KOPT-K1 (cell line): ENCODE measurements around the gene HAUS7.

ENCODE experiments used
- H3K27ac ChIP-seq: fragments of 200-600 bp; sonication (generic); 2 replicates; pipeline ENCODE4 v1.5.1; 2016; ENCODE audit warnings: antibody characterized with exemption, mild to moderate bottlenecking, low read depth, low read length; ENCODE audit not compliant: poor library complexity, severe bottlenecking
- H3K36me3 ChIP-seq: fragments of 200-600 bp; sonication (generic); 2 replicates; pipeline ENCODE4 v1.5.1; 2017; ENCODE audit warnings: antibody characterized with exemption, mild to moderate bottlenecking, low read length, moderate library complexity; ENCODE audit not compliant: insufficient read depth
- H3K9me3 ChIP-seq: fragments of 200-600 bp; sonication (generic); 2 replicates; pipeline ENCODE4 v1.5.1; 2017; ENCODE audit warnings: antibody characterized with exemption, low read length, mild to moderate bottlenecking; ENCODE audit not compliant: insufficient read depth, poor library complexity, severe bottlenecking

The HAUS7 gene

GRCh38 chrX:153475271-153475670 lies 4.9 kb upstream of the HAUS7 start:
- Histone ChIP-seq H3K27ac (no peak overlapping the region), H3K36me3 (no peaks in the 10 kb centered on the region), H3K9me3 (no peaks in the 10 kb centered on the region)

- H3K36me3 ChIP-seq: no peaks in the 10 kb centered on the region
- H3K9me3 ChIP-seq: no peaks in the 10 kb centered on the region
- H3K27ac ChIP-seq: no peak overlapping the region
Observed at GRCh38 chrX:153474718-153475117, 4.3 kb upstream of the HAUS7 start.

GRCh38 chrX:153474266-153474665 lies 3.9 kb upstream of the HAUS7 start:
- H3K36me3 ChIP-seq: no peaks in the 10 kb centered on the region
- no peak overlapping the region for H3K27ac ChIP-seq

GRCh38 chrX:153473126-153473525 lies 2.8 kb upstream of the HAUS7 start:
- Histone ChIP-seq H3K27ac (no peak overlapping the region), H3K36me3 (peaks cover 7% of the 10 kb centered on the region; the same call in 1 of the 2 replicates), H3K9me3 (no peaks in the 10 kb centered on the region)

More at GRCh38 chrX:153474266-153474665, 3.9 kb upstream of the HAUS7 start:
- no peaks in the 10 kb centered on the region for H3K9me3 ChIP-seq

- Histone ChIP-seq H3K27ac (no peak overlapping the region), H3K36me3 (peaks cover 15% of the 10 kb centered on the region; the same call in 1 of the 2 replicates), H3K9me3 (no peaks in the 10 kb centered on the region)
Observed at GRCh38 chrX:153471663-153472280, 1.4 kb upstream of the HAUS7 start.

GRCh38 chrX:153469811-153470410 lies 465 bp downstream of the HAUS7 start:
- H3K36me3 ChIP-seq: peaks cover 19% of the 10 kb centered on the region; the same call in 1 of the 2 replicates
- H3K9me3 ChIP-seq: no peaks in the 10 kb centered on the region
- H3K27ac ChIP-seq: peak overlapping the region; percentile 65

GRCh38 chrX:153468008-153468580 lies 2.3 kb downstream of the HAUS7 start:
- no peak overlapping the region for H3K27ac ChIP-seq
- H3K36me3 ChIP-seq: peaks cover 35% of the 10 kb centered on the region; the same call in 1 of the 2 replicates

GRCh38 chrX:153465691-153466380 lies 4.5 kb downstream of the HAUS7 start:
- Histone ChIP-seq H3K27ac (no peak overlapping the region), H3K9me3 (no peaks in the 10 kb centered on the region), H3K36me3 (peaks cover 57% of the 10 kb centered on the region; the same call in 1 of the 2 replicates)

More at GRCh38 chrX:153468008-153468580, 2.3 kb downstream of the HAUS7 start:
- H3K9me3 ChIP-seq: no peaks in the 10 kb centered on the region

GRCh38 chrX:153464116-153464515 lies 6.3 kb downstream of the HAUS7 start:
- no peaks in the 10 kb centered on the region for H3K9me3 ChIP-seq
- H3K36me3 ChIP-seq: peaks cover 74% of the 10 kb centered on the region; the same call in 1 of the 2 replicates
- H3K27ac ChIP-seq: no peak overlapping the region

GRCh38 chrX:153463556-153463955 lies 6.8 kb downstream of the HAUS7 start:
- peaks cover 77% of the 10 kb centered on the region; the same call in 1 of the 2 replicates for H3K36me3 ChIP-seq
- no peaks in the 10 kb centered on the region for H3K9me3 ChIP-seq
- no peak overlapping the region for H3K27ac ChIP-seq

GRCh38 chrX:153463031-153463430 lies 7.3 kb downstream of the HAUS7 start:
- Histone ChIP-seq H3K9me3 (no peaks in the 10 kb centered on the region), H3K27ac (no peak overlapping the region), H3K36me3 (peaks cover 78% of the 10 kb centered on the region; the same call in 1 of the 2 replicates)

- H3K36me3 ChIP-seq: peaks cover 81% of the 10 kb centered on the region; the same call in 1 of the 2 replicates
- no peak overlapping the region for H3K27ac ChIP-seq
- no peaks in the 10 kb centered on the region for H3K9me3 ChIP-seq
Observed at GRCh38 chrX:153462291-153462690, 8.1 kb downstream of the HAUS7 start.

GRCh38 chrX:153460826-153461225 lies 9.6 kb downstream of the HAUS7 start:
- Histone ChIP-seq H3K27ac (no peak overlapping the region), H3K36me3 (peaks cover 91% of the 10 kb centered on the region; the same call in 1 of the 2 replicates), H3K9me3 (no peaks in the 10 kb centered on the region)

GRCh38 chrX:153459986-153460385 lies 10.4 kb downstream of the HAUS7 start:
- Histone ChIP-seq H3K36me3 (peaks cover 97% of the 10 kb centered on the region; the same call in 1 of the 2 replicates), H3K9me3 (no peaks in the 10 kb centered on the region), H3K27ac (no peak overlapping the region)

GRCh38 chrX:153458476-153458875 lies 11.9 kb downstream of the HAUS7 start:
- H3K27ac ChIP-seq: no peak overlapping the region
- peaks cover 95% of the 10 kb centered on the region; the same call in 1 of the 2 replicates for H3K36me3 ChIP-seq
- H3K9me3 ChIP-seq: no peaks in the 10 kb centered on the region
